Nephron (organoid): ENCODE results near the gene SLC16A13.

Experiments used
- H3K27ac Mint-ChIP-seq, 3 experiments: 2 replicates each; pipeline ENCODE4 v1.8.0; 2020; ENCODE audit warnings: mixed read lengths in 3 of 3, mild to moderate bottlenecking in 2 of 3, moderate library complexity in 1 of 3
- H3K27me3 Mint-ChIP-seq: 2 replicates; pipeline ENCODE4 v1.8.0; 2021; ENCODE audit warnings: low read depth, mild to moderate bottlenecking, moderate library complexity, mixed read lengths
- H3K36me3 Mint-ChIP-seq: 2 replicates; pipeline ENCODE4 v1.8.0; 2020; ENCODE audit warnings: low read depth, mixed read lengths
- H3K4me1 Mint-ChIP-seq: 2 replicates; pipeline ENCODE4 v1.8.0; 2020; ENCODE audit warnings: mixed read lengths
- H3K4me3 Mint-ChIP-seq, 3 experiments: 2 replicates each; pipeline ENCODE4 v1.8.0; 2020; ENCODE audit warnings: mild to moderate bottlenecking in 3 of 3, mixed read lengths in 3 of 3, moderate library complexity in 2 of 3
- H3K9me3 Mint-ChIP-seq: 2 replicates; pipeline ENCODE4 v1.8.0; 2020; ENCODE audit warnings: mixed read lengths
- CTCF ChIP-seq, 3 experiments: fragments of 200-600 bp; sonication (generic); IDR thresholded peaks; one replicate each; pipeline ENCODE4 v1.5.0; 2021; ENCODE audit warnings: antibody characterized with exemption in 3 of 3; ENCODE audit not compliant: unreplicated experiment in 3 of 3

SLC16A13 gene

DNA sequence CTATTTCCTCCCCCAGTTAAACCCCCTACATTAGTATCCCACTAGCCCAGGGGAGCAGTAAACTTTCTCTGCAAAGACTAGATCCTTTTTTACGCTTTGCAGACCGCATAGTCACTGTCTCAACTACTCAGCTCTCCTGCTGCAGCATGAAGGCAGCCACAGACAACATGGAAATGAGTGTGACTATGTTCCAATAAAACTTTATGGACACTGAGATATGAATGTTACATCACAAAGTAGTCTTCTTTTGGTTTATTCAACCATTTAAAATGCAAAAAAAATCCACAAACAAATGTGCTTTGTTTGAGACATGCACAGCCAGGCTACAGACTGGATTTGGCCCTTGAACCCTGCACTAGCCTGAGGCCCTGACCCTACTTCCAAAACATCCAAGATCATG, 25.3 kb upstream of the SLC16A13 start:
- H3K4me1 Mint-ChIP-seq = peaks cover 41% of the 10 kb centered on the region
- peak overlapping the region in 1 of 3 experiments; percentile 36 for H3K27ac Mint-ChIP-seq
- TF ChIP-seq CTCF (IDR thresholded peaks at IDR 0.05; ENCODE audit: unreplicated experiment in 3 of 3) = no peak
- H3K36me3 Mint-ChIP-seq = no peaks in the 10 kb centered on the region
- H3K27me3 Mint-ChIP-seq = no peaks in the 10 kb centered on the region
- H3K9me3 Mint-ChIP-seq = no peaks in the 10 kb centered on the region
- peak overlapping the region; percentile 64 to 72 (median 66) for H3K4me3 Mint-ChIP-seq

DNA sequence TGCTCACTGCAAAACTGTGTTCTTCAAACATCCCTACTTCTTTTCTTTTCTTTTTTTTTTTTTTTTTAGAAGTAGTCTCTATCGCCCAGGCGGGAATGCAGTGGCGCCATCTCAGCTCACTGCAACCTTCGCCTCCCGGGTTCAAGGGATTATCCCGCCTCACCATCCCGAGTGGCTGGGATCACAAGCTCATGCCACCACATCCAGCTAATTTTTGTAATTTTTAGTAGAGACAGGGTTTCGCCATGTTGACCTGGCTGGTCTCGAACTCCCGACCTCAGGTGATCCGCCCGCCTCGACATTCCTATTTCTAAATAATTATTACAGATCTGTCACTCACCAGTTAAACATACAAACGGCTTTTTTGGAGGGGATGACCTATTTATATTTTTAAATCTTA, 24.4 kb upstream of the SLC16A13 start:
- peak overlapping the region; percentile 92 to 96 (median 93) for H3K4me3 Mint-ChIP-seq
- H3K4me1 Mint-ChIP-seq = peaks cover 50% of the 10 kb centered on the region
- TF ChIP-seq CTCF (IDR thresholded peaks at IDR 0.05; ENCODE audit: unreplicated experiment in 3 of 3) = no peak
- H3K27me3 Mint-ChIP-seq = no peaks in the 10 kb centered on the region
- H3K9me3 Mint-ChIP-seq = no peaks in the 10 kb centered on the region
- no peaks in the 10 kb centered on the region for H3K36me3 Mint-ChIP-seq
- H3K27ac Mint-ChIP-seq = peak overlapping the region in 2 of 3 experiments; percentile 100

DNA sequence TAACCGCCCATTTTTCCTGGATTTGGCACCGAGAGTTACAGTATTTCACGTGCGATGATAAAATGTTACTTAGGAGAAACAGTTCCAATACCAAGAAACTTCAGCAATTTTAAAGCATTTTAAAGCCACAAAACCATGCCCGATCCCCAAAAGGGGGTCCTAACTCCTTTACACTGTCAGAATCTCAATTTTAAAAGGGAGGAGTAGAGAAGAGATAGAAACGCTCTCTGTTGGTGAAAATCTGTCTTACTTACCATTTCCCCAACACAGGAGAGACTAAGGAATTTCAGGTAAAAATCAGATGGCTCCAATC, 23.9 kb upstream of the SLC16A13 start:
- Mint-ChIP-seq H3K4me3 (peak overlapping the region; percentile 92 to 96 (median 93)), H3K9me3 (no peaks in the 10 kb centered on the region), H3K27ac (peak overlapping the region; percentile 100), H3K4me1 (peaks cover 50% of the 10 kb centered on the region), H3K36me3 (no peaks in the 10 kb centered on the region), H3K27me3 (no peaks in the 10 kb centered on the region)
- no peak for TF ChIP-seq CTCF (IDR thresholded peaks at IDR 0.05; ENCODE audit: unreplicated experiment in 3 of 3)

GRCh38 chr17:7014261-7014994, 21.4 kb upstream of the SLC16A13 start:
- Mint-ChIP-seq H3K27me3 (peaks cover 6% of the 10 kb centered on the region), H3K4me3 (peak overlapping the region; percentile 92 to 96 (median 93)), H3K9me3 (no peaks in the 10 kb centered on the region), H3K27ac (peak overlapping the region; percentile 100), H3K4me1 (peaks cover 59% of the 10 kb centered on the region), H3K36me3 (no peaks in the 10 kb centered on the region)
- TF ChIP-seq CTCF (IDR thresholded peaks at IDR 0.05; ENCODE audit: unreplicated experiment in 3 of 3) = peak; percentile 88 to 94 (median 93)

GRCh38 chr17:7014995-7015958, 20.5 kb upstream of the SLC16A13 start:
- H3K4me1 Mint-ChIP-seq = peaks cover 53% of the 10 kb centered on the region
- peak overlapping the region; percentile 88 to 96 (median 90) for H3K4me3 Mint-ChIP-seq
- peak; percentile 34 to 49 (median 36) for TF ChIP-seq CTCF (IDR thresholded peaks at IDR 0.05; ENCODE audit: unreplicated experiment in 3 of 3)
- H3K9me3 Mint-ChIP-seq = no peaks in the 10 kb centered on the region
- peak overlapping the region; percentile 99 to 100 (median 100) for H3K27ac Mint-ChIP-seq
- H3K36me3 Mint-ChIP-seq = no peaks in the 10 kb centered on the region
- H3K27me3 Mint-ChIP-seq = peaks cover 6% of the 10 kb centered on the region
